T47D (cell line): ENCODE results near the gene ELP4.

Experiments used
- DNase-seq, 2 experiments: peaks; one replicate each; pipeline versions ENCODE4 v3.0.0 to v3.0.0-alpha.2; 2011 to 2012; ENCODE audit warnings: low read depth in 1 of 2, low spot score in 1 of 2
- JUND ChIP-seq: IDR thresholded peaks from 2 replicates; pipeline ENCODE4 v1.6.1; 2012; ENCODE audit warnings: low read depth
- in situ Hi-C: cut with HindIII; loops from 2 replicates; pipeline ENCODE4 v1.10.0; 2016; ENCODE audit warnings: low sequenced_read_pairs, low pct_unique_long_range_greater_than_20kb

ELP4 gene

GRCh38 chr11:31641477-31642062 lies 132.0 kb downstream of the ELP4 start:
- peak; percentile 6 to 72 for DNase-seq
- in situ Hi-C loops: no loop called here
- no peak for TF ChIP-seq JUND

GRCh38 chr11:31643857-31644256 lies 134.3 kb downstream of the ELP4 start:
- no peak for DNase-seq
- in situ Hi-C loops: no loop called here
- TF ChIP-seq JUND: no peak

GRCh38 chr11:31645747-31646146 lies 136.2 kb downstream of the ELP4 start:
- no peak for TF ChIP-seq JUND
- in situ Hi-C loops: no loop called here
- no peak for DNase-seq

- no peak for TF ChIP-seq JUND
- in situ Hi-C loops: no loop called here
- no peak for DNase-seq
Measured at GRCh38 chr11:31646216-31646615, 136.6 kb downstream of the ELP4 start.

GRCh38 chr11:31649129-31649966 lies 139.8 kb downstream of the ELP4 start:
- no peak for TF ChIP-seq JUND
- in situ Hi-C loops: no loop called here
- no peak for DNase-seq

GRCh38 chr11:31651208-31651607 lies 141.6 kb downstream of the ELP4 start:
- no peak for TF ChIP-seq JUND
- DNase-seq: no peak
- in situ Hi-C loops: no loop called here

- no peak for DNase-seq
- in situ Hi-C loops: no loop called here
- TF ChIP-seq JUND: no peak
Measured at GRCh38 chr11:31651822-31652221, 142.3 kb downstream of the ELP4 start.

- no peak for DNase-seq
- in situ Hi-C loops: no loop called here
- no peak for TF ChIP-seq JUND
Measured at GRCh38 chr11:31652528-31652927, 143.0 kb downstream of the ELP4 start.

GRCh38 chr11:31655483-31655882 lies 145.9 kb downstream of the ELP4 start:
- in situ Hi-C loops: no loop called here
- TF ChIP-seq JUND: no peak
- DNase-seq: no peak

GRCh38 chr11:31656051-31656450 lies 146.5 kb downstream of the ELP4 start:
- in situ Hi-C loops: no loop called here
- peak in 1 of 2 experiments; percentile 50 for DNase-seq
- TF ChIP-seq JUND: no peak

- DNase-seq: no peak
- no peak for TF ChIP-seq JUND
- in situ Hi-C loops: no loop called here
Measured at GRCh38 chr11:31657091-31657490, 147.5 kb downstream of the ELP4 start.

GRCh38 chr11:31664129-31664528 lies 154.6 kb downstream of the ELP4 start:
- no peak for DNase-seq
- TF ChIP-seq JUND: no peak
- in situ Hi-C loops: no loop called here

GRCh38 chr11:31664954-31665353 lies 155.4 kb downstream of the ELP4 start:
- no peak for TF ChIP-seq JUND
- no peak for DNase-seq
- in situ Hi-C loops: no loop called here
